Smooth muscle cell (in vitro differentiated cells): Measurements from ENCODE around the gene AGBL3. TPM values are rescaled to one million over a fixed set of nuclear protein-coding genes. Genes with fewer than 3 reads are reported as not detected.
"Not testable (repeated sequence)": the region's sequence is repeated elsewhere in the genome, so short reads cannot be mapped to it uniquely, and the experiment has no call there.

Experiments
- DNase-seq: peaks from one replicate; lab custom pipeline; 2025; ENCODE audit not compliant: unreplicated experiment; lab: John Stamatoyannopoulos, UW
- H2AFZ ChIP-seq: fragments of 200-600 bp; sonication (generic); 2 replicates; pipeline ENCODE4 v1.6.0; 2016; ENCODE audit warnings: antibody characterized with exemption, low read depth, mild to moderate bottlenecking
- H3F3A ChIP-seq: fragments of 200-600 bp; sonication (generic); 2 replicates; pipeline ENCODE4 v1.6.0; 2017; ENCODE audit warnings: antibody characterized with exemption, low read depth
- H3K27ac ChIP-seq: fragments of 200-600 bp; sonication (generic); 2 replicates; pipeline ENCODE4 v1.5.1; 2016; ENCODE audit warnings: low read depth, mild to moderate bottlenecking
- H3K27me3 ChIP-seq: fragments of 200-600 bp; sonication (generic); 2 replicates; pipeline ENCODE4 v1.6.1; 2016; ENCODE audit warnings: low read depth, mild to moderate bottlenecking
- H3K36me3 ChIP-seq: fragments of 200-600 bp; sonication (generic); 2 replicates; pipeline ENCODE4 v1.5.1; 2016; ENCODE audit warnings: low read depth
- H3K4me1 ChIP-seq: fragments of 200-600 bp; sonication (generic); 2 replicates; pipeline ENCODE4 v1.5.1; 2016; ENCODE audit warnings: low read depth
- H3K4me2 ChIP-seq: fragments of 200-600 bp; sonication (generic); 2 replicates; pipeline ENCODE4 v1.6.0; 2016; ENCODE audit warnings: mild to moderate bottlenecking
- H3K4me3 ChIP-seq: fragments of 200-600 bp; sonication (generic); 2 replicates; pipeline ENCODE4 v1.5.1; 2016; ENCODE audit warnings: mild to moderate bottlenecking
- H3K79me2 ChIP-seq: fragments of 200-600 bp; sonication (generic); 2 replicates; pipeline ENCODE4 v1.6.0; 2016; ENCODE audit warnings: low read depth, mild to moderate bottlenecking
- H3K9ac ChIP-seq: fragments of 200-600 bp; sonication (generic); 2 replicates; pipeline ENCODE4 v1.6.0; 2016; ENCODE audit warnings: low read depth
- H3K9me3 ChIP-seq: fragments of 200-600 bp; sonication (generic); replicated peaks from 2 replicates; pipeline ENCODE4 v1.5.1; 2016; ENCODE audit warnings: low read depth
- H4K20me1 ChIP-seq: fragments of 200-600 bp; sonication (generic); 2 replicates; pipeline ENCODE4 v1.6.0; 2016; ENCODE audit warnings: low read depth
- WGBS: methylation state at CpG from one replicate; pipeline ENCODE4 v1.1.7; 2016; ENCODE audit warnings: low lambda C conversion rate; 5-methylcytosine and 5-hydroxymethylcytosine counted together
- polyA plus RNA-seq: library from polyadenylated mRNA; unstranded; fragments of >200 nt; fragmentation: Nextera tagmentation; extraction: Ambion mirVana; gene quantifications from 2 replicates; pipeline ENCODE4 v1.2.1, GENCODE V29; 2016
- total RNA-seq: library from RNA; depleted of rRNA; stranded (reverse); fragments of >200 nt; gene quantifications from 2 replicates; pipeline ENCODE4 v1.2.3, GENCODE V29; 2014
- TF ChIP-seq, protein P1 (sequence below): fragments of 200-600 bp; sonication (generic); IDR thresholded peaks from 2 replicates; pipeline ENCODE4 v1.5.1; 2017; ENCODE audit warnings: borderline replicate concordance, mild to moderate bottlenecking, antibody characterized with exemption; ENCODE audit not compliant: insufficient read depth, poor library complexity, severe bottlenecking

AGBL3 gene
- total and polyA plus RNA-seq, 2 experiments from 2014 or later, result 0.23 to 2.5 TPM

- 72% methylated on average over 6 of the region's 6 CpGs for WGBS
- H3K4me1 ChIP-seq, result no peaks in the 10 kb centered on the region
- no peak overlapping the region for H2AFZ ChIP-seq
- H3K36me3 ChIP-seq, result peaks cover 6% of the 10 kb centered on the region
- H4K20me1 ChIP-seq, result no peaks in the 10 kb centered on the region
- H3K27me3 ChIP-seq, result no peaks in the 10 kb centered on the region
- no peak overlapping the region for H3K9ac ChIP-seq
- H3K9me3 ChIP-seq, result peaks cover 5% of the 10 kb centered on the region
- DNase-seq, result no peak
- no peak overlapping the region for H3K27ac ChIP-seq
- H3K79me2 ChIP-seq, result no peaks in the 10 kb centered on the region
- TF ChIP-seq, protein P1, sequence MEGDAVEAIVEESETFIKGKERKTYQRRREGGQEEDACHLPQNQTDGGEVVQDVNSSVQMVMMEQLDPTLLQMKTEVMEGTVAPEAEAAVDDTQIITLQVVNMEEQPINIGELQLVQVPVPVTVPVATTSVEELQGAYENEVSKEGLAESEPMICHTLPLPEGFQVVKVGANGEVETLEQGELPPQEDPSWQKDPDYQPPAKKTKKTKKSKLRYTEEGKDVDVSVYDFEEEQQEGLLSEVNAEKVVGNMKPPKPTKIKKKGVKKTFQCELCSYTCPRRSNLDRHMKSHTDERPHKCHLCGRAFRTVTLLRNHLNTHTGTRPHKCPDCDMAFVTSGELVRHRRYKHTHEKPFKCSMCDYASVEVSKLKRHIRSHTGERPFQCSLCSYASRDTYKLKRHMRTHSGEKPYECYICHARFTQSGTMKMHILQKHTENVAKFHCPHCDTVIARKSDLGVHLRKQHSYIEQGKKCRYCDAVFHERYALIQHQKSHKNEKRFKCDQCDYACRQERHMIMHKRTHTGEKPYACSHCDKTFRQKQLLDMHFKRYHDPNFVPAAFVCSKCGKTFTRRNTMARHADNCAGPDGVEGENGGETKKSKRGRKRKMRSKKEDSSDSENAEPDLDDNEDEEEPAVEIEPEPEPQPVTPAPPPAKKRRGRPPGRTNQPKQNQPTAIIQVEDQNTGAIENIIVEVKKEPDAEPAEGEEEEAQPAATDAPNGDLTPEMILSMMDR, result no peak
- no peaks in the 10 kb centered on the region for H3F3A ChIP-seq
- no peak overlapping the region for H3K4me2 ChIP-seq
- no peak overlapping the region for H3K4me3 ChIP-seq
Observed at GRCh38 chr7:135121868-135122267, 135.6 kb downstream of the AGBL3 start.

DNA sequence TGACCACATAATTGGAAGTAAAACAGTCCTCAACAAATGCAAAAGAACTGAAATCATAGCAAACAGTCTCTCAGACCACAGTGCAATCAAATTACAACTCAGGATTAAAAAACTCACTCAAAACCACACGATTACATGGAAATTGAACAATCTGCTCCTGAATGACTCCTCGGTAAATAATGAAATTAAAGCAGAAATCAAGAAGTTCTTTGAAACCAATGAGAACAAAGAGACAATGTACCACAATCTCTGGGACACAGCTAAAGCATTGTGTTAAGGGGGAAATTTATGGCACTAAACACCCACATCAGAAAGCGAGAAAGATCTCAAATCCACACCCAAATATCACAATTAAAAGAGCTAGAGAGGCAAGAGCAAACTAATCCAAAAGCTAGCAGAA lies 138.3 kb downstream of the AGBL3 start:
- H3K9me3 ChIP-seq, result not testable (repeated sequence)
- WGBS, result 86% methylated on average over 3 of the region's 3 CpGs

GRCh38 chr7:135128931-135129330 lies 142.6 kb downstream of the AGBL3 start:
- Histone ChIP-seq H3F3A (no peaks in the 10 kb centered on the region), H3K9ac (no peak overlapping the region), H3K27me3 (no peaks in the 10 kb centered on the region), H3K4me3 (no peak overlapping the region), H3K36me3 (no peaks in the 10 kb centered on the region), H3K4me2 (no peak overlapping the region), H2AFZ (no peak overlapping the region), H3K79me2 (no peaks in the 10 kb centered on the region), H3K9me3 (peaks cover 6% of the 10 kb centered on the region), H3K27ac (no peak overlapping the region), H4K20me1 (no peaks in the 10 kb centered on the region), H3K4me1 (no peaks in the 10 kb centered on the region)
- TF ChIP-seq, protein P1, result no peak
- 89% methylated on average over 1 of the region's 1 CpG for WGBS
- no peak for DNase-seq

More for the DNA sequence above, 138.3 kb downstream of the AGBL3 start:
- H3K4me2 ChIP-seq, H3K27ac ChIP-seq, H3K27me3 ChIP-seq, H2AFZ ChIP-seq, H3K4me3 ChIP-seq, H3K9ac ChIP-seq, H4K20me1 ChIP-seq, H3K79me2 ChIP-seq, DNase-seq, H3K36me3 ChIP-seq, H3K4me1 ChIP-seq, H3F3A ChIP-seq: not testable (repeated sequence)

DNA sequence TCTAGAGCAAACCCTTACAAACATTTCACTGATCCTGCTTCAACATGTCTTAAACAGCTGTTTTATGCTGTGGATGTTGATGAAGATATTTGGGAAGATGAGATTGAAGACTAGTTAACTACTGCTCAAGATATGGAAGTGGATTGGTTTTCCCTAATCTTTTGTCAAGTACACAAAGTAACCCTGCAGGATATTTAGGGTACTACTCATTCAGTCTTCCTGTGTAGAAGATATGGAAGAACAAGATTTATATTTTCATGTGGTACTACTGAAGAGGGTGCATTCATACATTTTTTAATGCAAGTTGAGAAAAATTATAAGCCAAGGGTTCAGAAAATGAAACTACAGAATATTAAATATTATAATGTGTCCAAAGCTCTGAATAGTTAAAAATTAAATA lies 143.3 kb downstream of the AGBL3 start:
- Histone ChIP-seq H2AFZ (no peak overlapping the region), H3K9ac (no peak overlapping the region), H3K4me1 (no peaks in the 10 kb centered on the region), H3K9me3 (peaks cover 6% of the 10 kb centered on the region), H3F3A (no peaks in the 10 kb centered on the region), H4K20me1 (no peaks in the 10 kb centered on the region), H3K36me3 (no peaks in the 10 kb centered on the region), H3K79me2 (no peaks in the 10 kb centered on the region), H3K27ac (no peak overlapping the region), H3K4me2 (no peak overlapping the region), H3K27me3 (no peaks in the 10 kb centered on the region), H3K4me3 (no peak overlapping the region)
- TF ChIP-seq, protein P1, result no peak
- no peak for DNase-seq
